Panc1 (cell line): ENCODE measurements around the gene TSC22D3. TPM values are rescaled to one million over a fixed set of nuclear protein-coding genes. Genes with fewer than 3 reads are reported as not detected.
"Not testable (repeated sequence)": the region's sequence is repeated elsewhere in the genome, so short reads cannot be mapped to it uniquely, and the experiment has no call there.

Experiments
- ATAC-seq: fragments of 200-7000 bp; cut with Tn5 transposase; 2 replicates; pipeline ENCODE4 v1.9.1; 2020; ENCODE audit warnings: mild to moderate bottlenecking, moderate library complexity
- BruUV-seq: library from RNA; stranded (reverse); fragments of 400-500 nt; replicated peaks from 2 replicates; lab custom pipeline; 2021; lab: Mats Ljungman, UMichigan
- CTCF ChIA-PET: fragments of 300-600 bp; sonication (Branson Sonifier 250); formaldehyde crosslinking; loops from one replicate; lab custom pipeline; 2022; ENCODE audit warnings: antibody characterized with exemption; lab: Charles Lee
- POLR2A ChIA-PET: fragments of 300-600 bp; sonication (Branson Sonifier 250); formaldehyde crosslinking; loops from one replicate; lab custom pipeline; 2022; ENCODE audit warnings: antibody characterized with exemption; lab: Charles Lee
- DNase-seq: peaks from one replicate; pipeline ENCODE4 v3.0.0-alpha.2; 2010; ENCODE audit warnings: low read depth, low spot score
- H3K27ac ChIP-seq: 2 replicates; pipeline ENCODE4 v1.5.1; 2011; ENCODE audit warnings: mild to moderate bottlenecking, low read length, inconsistent platforms
- H3K27me3 ChIP-seq: fragments of 200-500 bp; sonication (Bioruptor generic); 2 replicates; pipeline ENCODE4 v1.6.0; 2014; ENCODE audit warnings: low read length, inconsistent platforms; ENCODE audit not compliant: control insufficient read depth, insufficient read depth
- H3K36me3 ChIP-seq: fragments of 200-500 bp; sonication (Bioruptor generic); 2 replicates; pipeline ENCODE4 v1.5.1; 2014; ENCODE audit warnings: inconsistent platforms, mild to moderate bottlenecking, low read length, moderate library complexity; ENCODE audit not compliant: control insufficient read depth, insufficient read depth
- H3K4me1 ChIP-seq: 2 replicates; pipeline ENCODE4 v1.5.1; 2011; ENCODE audit warnings: inconsistent platforms, mild to moderate bottlenecking, low read length, moderate library complexity; ENCODE audit not compliant: control insufficient read depth, insufficient read depth
- H3K4me3 ChIP-seq, 2 experiments: 2 replicates each; pipeline ENCODE4 v1.5.1; 2011 to 2012; ENCODE audit warnings: low read depth in 2 of 2, low read length in 2 of 2, mild to moderate bottlenecking in 2 of 2, inconsistent platforms in 1 of 2, moderate library complexity in 1 of 2
- H3K9me3 ChIP-seq: fragments of 200-500 bp; sonication (Bioruptor generic); 2 replicates; pipeline ENCODE4 v1.5.1; 2014; ENCODE audit warnings: low read depth, mild to moderate bottlenecking, inconsistent platforms, low read length, moderate library complexity; ENCODE audit not compliant: control insufficient read depth, insufficient read depth
- POLR2AphosphoS5 ChIP-seq: IDR thresholded peaks from 2 replicates; pipeline ENCODE4 v1.6.1; 2012; ENCODE audit warnings: mild to moderate bottlenecking, low read depth, low read length, moderate library complexity
- SIN3A ChIP-seq: IDR thresholded peaks from 2 replicates; pipeline ENCODE4 v1.6.1; 2012; ENCODE audit warnings: low read depth, mild to moderate bottlenecking, low read length, moderate library complexity, borderline replicate concordance; ENCODE audit not compliant: insufficient read depth
- TCF7L2 ChIP-seq: IDR thresholded peaks from 2 replicates; pipeline ENCODE4 v1.6.1; 2011; ENCODE audit warnings: mild to moderate bottlenecking, low read depth, low read length, inconsistent platforms
- in situ Hi-C: cut with HindIII; loops from 2 replicates; pipeline ENCODE4 v1.10.0; 2016; ENCODE audit warnings: low sequenced_read_pairs, low pct_unique_long_range_greater_than_20kb
- intact Hi-C: fragments of 100-400 bp; cut with micrococcal nuclease; formaldehyde crosslinking; loops from one replicate; pipeline ENCODE4 v1.10.0; 2022; ENCODE audit not compliant: unreplicated experiment
- total RNA-seq: library from RNA; stranded (reverse); gene quantifications from one replicate; pipeline ENCODE4 v1.2.1, GENCODE V29; 2021; ENCODE audit not compliant: unreplicated experiment
- TF ChIP-seq, protein P1 (sequence below): fragments of 450-650 bp; IDR thresholded peaks from 2 replicates; pipeline ENCODE4 v1.5.1; 2017; ENCODE audit warnings: mild to moderate bottlenecking
- TF ChIP-seq, protein P2 (sequence below), 2 experiments: IDR thresholded peaks; 2 replicates each; pipeline ENCODE4 v1.6.1; 2011 to 2012; ENCODE audit warnings: low read depth in 2 of 2, control low read depth in 1 of 2, low read length in 1 of 2, mild to moderate bottlenecking in 1 of 2, moderate library complexity in 1 of 2; ENCODE audit not compliant: insufficient read depth in 1 of 2

TSC22D3 gene
- total RNA-seq, 1 experiment from 2014 or later = 7.2 TPM

DNA sequence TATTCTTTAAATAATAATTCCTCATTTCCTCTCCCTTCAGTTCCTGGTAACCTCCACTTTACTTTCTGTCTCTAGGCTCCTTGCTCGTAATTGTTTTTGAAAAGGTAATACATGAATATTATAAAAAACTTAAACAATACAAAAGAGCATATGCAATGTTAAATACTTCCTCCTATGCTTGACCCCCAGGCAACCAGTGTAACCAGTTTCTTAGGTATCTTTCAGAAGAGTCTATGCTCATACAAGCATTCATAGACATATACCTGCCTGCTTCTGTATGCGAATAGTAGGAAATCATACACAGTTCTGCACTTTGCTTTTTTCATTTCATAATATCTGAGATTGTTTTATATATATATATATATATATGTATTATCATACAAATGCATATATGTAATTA lies 47.5 kb upstream of the TSC22D3 start:
- ATAC-seq (no peak), DNase-seq (no peak)
- no peaks in the 10 kb centered on the region for H3K36me3 ChIP-seq
- TF ChIP-seq TCF7L2 = no peak
- TF ChIP-seq, protein P1, sequence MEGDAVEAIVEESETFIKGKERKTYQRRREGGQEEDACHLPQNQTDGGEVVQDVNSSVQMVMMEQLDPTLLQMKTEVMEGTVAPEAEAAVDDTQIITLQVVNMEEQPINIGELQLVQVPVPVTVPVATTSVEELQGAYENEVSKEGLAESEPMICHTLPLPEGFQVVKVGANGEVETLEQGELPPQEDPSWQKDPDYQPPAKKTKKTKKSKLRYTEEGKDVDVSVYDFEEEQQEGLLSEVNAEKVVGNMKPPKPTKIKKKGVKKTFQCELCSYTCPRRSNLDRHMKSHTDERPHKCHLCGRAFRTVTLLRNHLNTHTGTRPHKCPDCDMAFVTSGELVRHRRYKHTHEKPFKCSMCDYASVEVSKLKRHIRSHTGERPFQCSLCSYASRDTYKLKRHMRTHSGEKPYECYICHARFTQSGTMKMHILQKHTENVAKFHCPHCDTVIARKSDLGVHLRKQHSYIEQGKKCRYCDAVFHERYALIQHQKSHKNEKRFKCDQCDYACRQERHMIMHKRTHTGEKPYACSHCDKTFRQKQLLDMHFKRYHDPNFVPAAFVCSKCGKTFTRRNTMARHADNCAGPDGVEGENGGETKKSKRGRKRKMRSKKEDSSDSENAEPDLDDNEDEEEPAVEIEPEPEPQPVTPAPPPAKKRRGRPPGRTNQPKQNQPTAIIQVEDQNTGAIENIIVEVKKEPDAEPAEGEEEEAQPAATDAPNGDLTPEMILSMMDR = no peak
- TF ChIP-seq, protein P2, sequence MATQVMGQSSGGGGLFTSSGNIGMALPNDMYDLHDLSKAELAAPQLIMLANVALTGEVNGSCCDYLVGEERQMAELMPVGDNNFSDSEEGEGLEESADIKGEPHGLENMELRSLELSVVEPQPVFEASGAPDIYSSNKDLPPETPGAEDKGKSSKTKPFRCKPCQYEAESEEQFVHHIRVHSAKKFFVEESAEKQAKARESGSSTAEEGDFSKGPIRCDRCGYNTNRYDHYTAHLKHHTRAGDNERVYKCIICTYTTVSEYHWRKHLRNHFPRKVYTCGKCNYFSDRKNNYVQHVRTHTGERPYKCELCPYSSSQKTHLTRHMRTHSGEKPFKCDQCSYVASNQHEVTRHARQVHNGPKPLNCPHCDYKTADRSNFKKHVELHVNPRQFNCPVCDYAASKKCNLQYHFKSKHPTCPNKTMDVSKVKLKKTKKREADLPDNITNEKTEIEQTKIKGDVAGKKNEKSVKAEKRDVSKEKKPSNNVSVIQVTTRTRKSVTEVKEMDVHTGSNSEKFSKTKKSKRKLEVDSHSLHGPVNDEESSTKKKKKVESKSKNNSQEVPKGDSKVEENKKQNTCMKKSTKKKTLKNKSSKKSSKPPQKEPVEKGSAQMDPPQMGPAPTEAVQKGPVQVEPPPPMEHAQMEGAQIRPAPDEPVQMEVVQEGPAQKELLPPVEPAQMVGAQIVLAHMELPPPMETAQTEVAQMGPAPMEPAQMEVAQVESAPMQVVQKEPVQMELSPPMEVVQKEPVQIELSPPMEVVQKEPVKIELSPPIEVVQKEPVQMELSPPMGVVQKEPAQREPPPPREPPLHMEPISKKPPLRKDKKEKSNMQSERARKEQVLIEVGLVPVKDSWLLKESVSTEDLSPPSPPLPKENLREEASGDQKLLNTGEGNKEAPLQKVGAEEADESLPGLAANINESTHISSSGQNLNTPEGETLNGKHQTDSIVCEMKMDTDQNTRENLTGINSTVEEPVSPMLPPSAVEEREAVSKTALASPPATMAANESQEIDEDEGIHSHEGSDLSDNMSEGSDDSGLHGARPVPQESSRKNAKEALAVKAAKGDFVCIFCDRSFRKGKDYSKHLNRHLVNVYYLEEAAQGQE (IDR thresholded peaks at IDR 0.05; ENCODE audit: insufficient read depth in 1 of 2, low read depth in 2 of 2, low read length in 1 of 2) = no peak
- TF ChIP-seq POLR2AphosphoS5 = no peak
- TF ChIP-seq SIN3A = no peak
- H3K4me1 ChIP-seq = peaks cover 7% of the 10 kb centered on the region
- POLR2A ChIA-PET = no interaction called here
- in situ Hi-C loops (no loop called here), intact Hi-C loops (no loop called here)
- BruUV-seq = no TSS peak
- H3K9me3 ChIP-seq = peaks cover 5% of the 10 kb centered on the region; the same call in 1 of the 2 replicates
- H3K27ac ChIP-seq = no peak overlapping the region
- CTCF ChIA-PET = no interaction called here
- H3K4me3 ChIP-seq = no peak overlapping the region
- no peaks in the 10 kb centered on the region for H3K27me3 ChIP-seq

DNA sequence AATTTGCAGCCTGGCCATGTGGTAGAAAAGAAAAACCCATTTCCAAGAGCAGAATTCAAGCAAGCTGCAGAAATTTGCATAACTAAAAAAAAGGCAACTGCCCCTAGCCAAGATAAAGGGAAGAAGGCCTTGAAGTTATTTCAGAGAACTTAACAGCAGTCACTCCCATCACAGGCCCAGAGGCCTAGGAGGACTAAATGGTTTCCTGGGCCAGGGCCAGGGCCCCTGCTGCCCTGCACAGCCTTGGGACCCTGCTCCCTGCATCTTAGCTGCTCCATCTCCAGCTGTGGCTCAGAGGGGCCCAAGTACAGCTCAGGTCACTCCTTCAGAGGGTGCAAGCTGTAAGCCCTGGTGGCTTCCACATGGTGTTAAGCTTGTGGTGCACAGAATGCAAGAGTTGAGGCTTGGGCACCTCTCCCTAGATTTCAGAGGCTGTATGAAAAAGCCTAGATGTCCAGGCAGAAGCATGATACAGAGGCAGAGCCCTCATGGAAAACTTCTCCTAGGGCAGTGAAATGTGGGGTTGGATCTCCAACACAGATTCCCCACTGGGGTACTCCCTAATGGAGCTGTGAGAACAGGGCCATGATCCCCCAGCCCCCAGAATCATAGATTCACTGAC lies 43.4 kb upstream of the TSC22D3 start:
- BruUV-seq = no TSS peak
- intact Hi-C loops = no loop called here
- no peak for DNase-seq

GRCh38 chrX:107810053-107810452 lies 34.5 kb upstream of the TSC22D3 start:
- ATAC-seq, DNase-seq, CTCF ChIA-PET, intact Hi-C loops, H3K27me3 ChIP-seq, in situ Hi-C loops, BruUV-seq, H3K27ac ChIP-seq, H3K4me3 ChIP-seq, H3K4me1 ChIP-seq, H3K9me3 ChIP-seq, H3K36me3 ChIP-seq, POLR2A ChIA-PET: not testable (repeated sequence)

More for the DNA sequence above, 43.4 kb upstream of the TSC22D3 start:
- TF ChIP-seq POLR2AphosphoS5 (no peak), SIN3A (no peak), TCF7L2 (no peak)
- TF ChIP-seq, protein P2 (IDR thresholded peaks at IDR 0.05; ENCODE audit: insufficient read depth in 1 of 2, low read depth in 2 of 2, low read length in 1 of 2) = no peak
- TF ChIP-seq, protein P1 = no peak
- Histone ChIP-seq H3K27me3 (peaks cover 1% of the 10 kb centered on the region), H3K9me3 (peaks cover 5% of the 10 kb centered on the region; the same call in 1 of the 2 replicates), H3K4me1 (no peaks in the 10 kb centered on the region), H3K36me3 (no peaks in the 10 kb centered on the region), H3K27ac (no peak overlapping the region), H3K4me3 (no peak overlapping the region)
- POLR2A ChIA-PET = no interaction called here
- in situ Hi-C loops = no loop called here
- CTCF ChIA-PET = no interaction called here
- ATAC-seq = no peak
